Lung (tissue), 12 donors: Measurements from ENCODE around the gene FAM25A. TPM values are rescaled to one million over a fixed set of nuclear protein-coding genes. Genes with fewer than 3 reads are reported as not detected.
"Not testable (repeated sequence)": the region's sequence is repeated elsewhere in the genome, so short reads cannot be mapped to it uniquely, and the experiment has no call there.

Experiments
- ATAC-seq: fragments of 200-7000 bp; cut with Tn5 transposase; one replicate; pipeline ENCODE4 v1.9.1; 2020; ENCODE audit warnings: moderate number of reproducible peaks; ENCODE audit not compliant: insufficient read depth, low FRiP score
- DNase-seq, 3 donors: peaks; one replicate each; pipeline ENCODE4 v3.0.0-alpha.2; 2013 to 2017
- H3K27ac ChIP-seq, 2 donors: one replicate each; pipeline ENCODE4 v1.5.1; 2013; ENCODE audit warnings: mild to moderate bottlenecking in 2 of 2, moderate library complexity in 2 of 2, control low read depth in 1 of 2, inconsistent platforms in 1 of 2, low read depth in 1 of 2, low read length in 1 of 2
- H3K27me3 ChIP-seq, 3 donors: one replicate each; pipeline ENCODE4 v1.5.1; 2013; ENCODE audit warnings: low read length in 2 of 3; ENCODE audit not compliant: control insufficient read depth in 3 of 3, insufficient read depth in 3 of 3
- H3K36me3 ChIP-seq, 4 donors: one replicate each; pipeline ENCODE4 v1.5.1; 2013; ENCODE audit warnings: low read length in 4 of 4, mild to moderate bottlenecking in 1 of 4, moderate library complexity in 1 of 4; ENCODE audit not compliant: control insufficient read depth in 4 of 4, insufficient read depth in 4 of 4
- H3K4me1 ChIP-seq, 5 donors: one replicate each; pipeline ENCODE4 v1.5.1; 2013; ENCODE audit warnings: low read length in 5 of 5, mild to moderate bottlenecking in 2 of 5, moderate library complexity in 1 of 5; ENCODE audit not compliant: control insufficient read depth in 5 of 5, insufficient read depth in 5 of 5
- H3K4me3 ChIP-seq: one replicate; pipeline ENCODE4 v1.5.1; 2013; ENCODE audit warnings: mild to moderate bottlenecking, control low read depth, moderate library complexity
- H3K9ac ChIP-seq, 2 donors: one replicate each; pipeline ENCODE4 v1.5.1; 2013; ENCODE audit warnings: low read length in 2 of 2, control low read depth in 1 of 2; ENCODE audit not compliant: insufficient read depth in 1 of 2
- H3K9me3 ChIP-seq, 4 donors: one replicate each; pipeline ENCODE4 v1.5.1; 2013; ENCODE audit warnings: low read length in 3 of 4, mild to moderate bottlenecking in 1 of 4, moderate library complexity in 1 of 4; ENCODE audit not compliant: control insufficient read depth in 4 of 4, insufficient read depth in 3 of 4
- CTCF ChIP-seq: IDR thresholded peaks from 2 replicates; pipeline ENCODE4 v1.5.1; 2012; ENCODE audit warnings: mild to moderate bottlenecking; ENCODE audit errors: control extremely low read depth, extremely low read depth
- WGBS, 2 donors: extraction: QIAGEN DNeasy Blood & Tissue Kit; methylation state at CpG; one replicate each; pipeline ENCODE4 v1.1.7; 2013; 5-methylcytosine and 5-hydroxymethylcytosine counted together
- polyA plus RNA-seq, 2 donors: library from polyadenylated mRNA; stranded (reverse); fragments of 200-250 nt; gene quantifications; one replicate each; pipeline ENCODE4 v1.2.1, GENCODE V29; 2013
- total RNA-seq, 2 donors: library from RNA; depleted of rRNA in 1 of 2; stranded (reverse); fragments of >200 nt in 1 of 2; gene quantifications; one replicate each; pipeline ENCODE4 v1.2.1, GENCODE V29; 2014 to 2021
- donor health status: control.
- donor health status: control.
- donor health status: Bipolar disorder and iron deficiency.
- donor health status: healthy.
- donor health status: DM: yes; HTN: yes; CAD: no.

FAM25A gene
- total and polyA plus RNA-seq, 4 donors = 0.45 TPM; not detected in 3

GRCh38 chr10:87038786-87039185, 18.7 kb downstream of the FAM25A start:
- WGBS, 2 donors = 91 to 96% methylated on average over 2 of the region's 2 CpGs
- Histone ChIP-seq H3K27me3 (no peaks in the 10 kb centered on the region), H3K36me3 (peaks cover 0 to 2% (median 0%) of the 10 kb centered on the region in 4 donors), H3K9ac (no peak overlapping the region), H3K4me1 (no peaks in the 10 kb centered on the region), H3K27ac (no peak overlapping the region), H3K4me3 (no peak overlapping the region), H3K9me3 (peaks cover 0 to 2% (median 0%) of the 10 kb centered on the region in 4 donors)
- ATAC-seq = no peak
- no peak for TF ChIP-seq CTCF
- DNase-seq = no peak

- DNase-seq, ATAC-seq: not testable (repeated sequence)
- 97 to 98% methylated on average over 7 of the region's 7 CpGs for whole genome bisulfite sequencing, 2 donors
Measured at GRCh38 chr10:87043579-87043978, 23.5 kb downstream of the FAM25A start.

GRCh38 chr10:87045434-87045938, 25.4 kb downstream of the FAM25A start:
- no peak overlapping the region for H3K4me3 ChIP-seq
- H3K9me3 ChIP-seq = no peaks in the 10 kb centered on the region
- no peaks in the 10 kb centered on the region for H3K27me3 ChIP-seq
- no peak for ATAC-seq
- H3K27ac ChIP-seq = no peak overlapping the region
- no peak for TF ChIP-seq CTCF
- no peak overlapping the region for H3K9ac ChIP-seq
- H3K4me1 ChIP-seq = peaks cover 0 to 4% (median 0%) of the 10 kb centered on the region in 5 donors
- 96 to 97% methylated on average over 6 of the region's 6 CpGs for WGBS, 2 donors
- no peak for DNase-seq
- H3K36me3 ChIP-seq = peaks cover 9 to 11% (median 10%) of the 10 kb centered on the region in 4 donors

More at GRCh38 chr10:87043579-87043978, 23.5 kb downstream of the FAM25A start:
- H3K9me3 ChIP-seq, H3K27ac ChIP-seq, H3K27me3 ChIP-seq, H3K9ac ChIP-seq, H3K4me1 ChIP-seq, H3K36me3 ChIP-seq, H3K4me3 ChIP-seq: not testable (repeated sequence)

GRCh38 chr10:87053111-87053510, 33.0 kb downstream of the FAM25A start:
- Histone ChIP-seq H3K4me3 (no peak overlapping the region), H3K27ac (no peak overlapping the region), H3K36me3 (peaks cover 14 to 33% (median 28%) of the 10 kb centered on the region in 4 donors), H3K9me3 (no peaks in the 10 kb centered on the region), H3K27me3 (no peaks in the 10 kb centered on the region), H3K9ac (no peak overlapping the region), H3K4me1 (peaks cover 2 to 36% (median 4%) of the 10 kb centered on the region in 5 donors)
- 77 to 87% methylated on average over 3 of the region's 3 CpGs for WGBS, 2 donors
- TF ChIP-seq CTCF = no peak
- DNase-seq (peak; percentile 82 to 97 (median 96)), ATAC-seq (no peak)
